Esophagus muscularis mucosa (tissue), 4 donors: ENCODE results near the gene PKLR.

Experiments used
- EP300 ChIP-seq: sonication (generic); formaldehyde crosslinking; IDR thresholded peaks from one replicate; pipeline ENCODE4 v1.6.1; 2017; ENCODE audit warnings: antibody characterized with exemption
- POLR2A ChIP-seq: fragments of 450-650 bp; IDR thresholded peaks from one replicate; pipeline ENCODE4 v1.6.1; 2017; ENCODE audit warnings: antibody characterized with exemption, moderate library complexity, mild to moderate bottlenecking, low read depth
- TF ChIP-seq, protein P1 (sequence below), 3 experiments: fragments of 200-600 bp in 2 of 3; fragments of 450-650 bp in 1 of 3; sonication (generic) in 2 of 3; IDR thresholded peaks; one replicate each; pipeline ENCODE4 v1.5.1; 2017 to 2019; ENCODE audit warnings: antibody characterized with exemption in 3 of 3, mild to moderate bottlenecking in 2 of 3, moderate library complexity in 1 of 3

DNA sequence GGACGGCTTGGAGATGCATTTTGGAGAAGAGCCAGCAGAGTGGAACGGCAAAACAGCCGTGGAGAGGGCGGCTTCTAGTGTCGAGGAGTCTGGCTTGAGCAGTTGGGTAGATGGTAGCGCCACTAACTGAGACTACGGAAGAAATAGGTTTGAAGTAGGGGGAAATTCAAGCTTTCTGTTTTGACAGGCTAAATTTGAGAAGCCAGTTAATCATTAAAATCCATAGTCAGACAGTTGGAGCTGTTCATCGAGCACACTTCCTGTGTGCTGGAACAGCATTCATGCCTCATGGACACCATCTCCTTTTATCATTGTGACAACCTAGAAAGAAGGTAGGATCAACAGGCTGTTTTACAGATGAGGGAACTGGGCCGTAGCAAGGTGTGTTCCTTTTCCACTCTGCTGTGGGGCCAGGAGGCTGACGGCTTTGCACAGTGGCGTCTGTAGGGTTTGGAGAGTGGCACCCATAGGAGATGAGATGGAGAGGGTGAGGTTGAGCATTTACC, 3.4 kb upstream of the PKLR start:
- no peak for TF ChIP-seq EP300
- TF ChIP-seq, protein P1, sequence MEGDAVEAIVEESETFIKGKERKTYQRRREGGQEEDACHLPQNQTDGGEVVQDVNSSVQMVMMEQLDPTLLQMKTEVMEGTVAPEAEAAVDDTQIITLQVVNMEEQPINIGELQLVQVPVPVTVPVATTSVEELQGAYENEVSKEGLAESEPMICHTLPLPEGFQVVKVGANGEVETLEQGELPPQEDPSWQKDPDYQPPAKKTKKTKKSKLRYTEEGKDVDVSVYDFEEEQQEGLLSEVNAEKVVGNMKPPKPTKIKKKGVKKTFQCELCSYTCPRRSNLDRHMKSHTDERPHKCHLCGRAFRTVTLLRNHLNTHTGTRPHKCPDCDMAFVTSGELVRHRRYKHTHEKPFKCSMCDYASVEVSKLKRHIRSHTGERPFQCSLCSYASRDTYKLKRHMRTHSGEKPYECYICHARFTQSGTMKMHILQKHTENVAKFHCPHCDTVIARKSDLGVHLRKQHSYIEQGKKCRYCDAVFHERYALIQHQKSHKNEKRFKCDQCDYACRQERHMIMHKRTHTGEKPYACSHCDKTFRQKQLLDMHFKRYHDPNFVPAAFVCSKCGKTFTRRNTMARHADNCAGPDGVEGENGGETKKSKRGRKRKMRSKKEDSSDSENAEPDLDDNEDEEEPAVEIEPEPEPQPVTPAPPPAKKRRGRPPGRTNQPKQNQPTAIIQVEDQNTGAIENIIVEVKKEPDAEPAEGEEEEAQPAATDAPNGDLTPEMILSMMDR (IDR thresholded peaks at IDR 0.05): no peak
- no peak for TF ChIP-seq POLR2A
